ENCODE measurements around the gene ETF1.
"Not testable (repeated sequence)": the region's sequence is repeated elsewhere in the genome, so short reads cannot be mapped to it uniquely, and the experiment has no call there.

The ETF1 gene

GRCh38 chr5:138527170-138527569, 15.9 kb downstream of the ETF1 start:
- DNase-seq = no peak

DNA sequence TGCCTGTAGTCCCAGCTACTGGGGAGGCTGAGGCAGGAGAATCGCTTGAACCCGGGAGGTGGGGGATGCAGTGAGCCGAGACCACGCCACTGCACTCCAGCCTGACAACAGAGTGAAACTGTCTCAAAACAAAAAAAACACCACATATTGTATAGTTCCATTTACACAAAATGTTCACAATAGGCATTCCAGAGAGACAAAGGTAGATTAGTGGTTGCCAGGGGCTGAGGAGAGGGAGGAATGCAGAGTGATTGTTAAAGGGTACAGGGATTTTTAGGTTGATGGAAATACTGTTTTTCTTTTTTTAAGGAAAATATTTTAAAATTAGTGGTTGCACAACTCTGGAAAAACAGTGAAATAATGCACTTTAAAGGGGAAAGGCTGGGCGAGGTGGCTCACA, 19.6 kb downstream of the ETF1 start:
- DNase-seq = no peak

DNA sequence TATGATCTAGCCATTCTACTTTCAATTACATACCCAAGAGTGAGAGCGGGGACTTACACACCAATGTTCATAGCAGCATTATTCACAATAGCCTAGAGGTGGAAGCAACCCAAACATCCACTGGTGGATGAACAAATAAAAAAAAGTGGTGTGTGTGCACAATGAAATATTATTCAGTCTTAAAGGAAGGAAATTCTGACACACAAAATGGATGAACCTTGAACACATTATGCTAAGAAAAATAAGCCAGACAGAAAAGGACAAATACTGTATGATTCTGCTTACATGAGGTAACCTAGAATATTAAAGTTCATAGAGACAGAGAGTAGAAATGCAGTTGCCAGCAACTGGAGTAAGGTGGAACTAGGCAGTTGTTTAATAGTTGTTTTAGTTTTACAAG, 22.1 kb downstream of the ETF1 start:
- no peak for DNase-seq

GRCh38 chr5:138517437-138517836, 25.6 kb downstream of the ETF1 start:
- DNase-seq = no peak

DNA sequence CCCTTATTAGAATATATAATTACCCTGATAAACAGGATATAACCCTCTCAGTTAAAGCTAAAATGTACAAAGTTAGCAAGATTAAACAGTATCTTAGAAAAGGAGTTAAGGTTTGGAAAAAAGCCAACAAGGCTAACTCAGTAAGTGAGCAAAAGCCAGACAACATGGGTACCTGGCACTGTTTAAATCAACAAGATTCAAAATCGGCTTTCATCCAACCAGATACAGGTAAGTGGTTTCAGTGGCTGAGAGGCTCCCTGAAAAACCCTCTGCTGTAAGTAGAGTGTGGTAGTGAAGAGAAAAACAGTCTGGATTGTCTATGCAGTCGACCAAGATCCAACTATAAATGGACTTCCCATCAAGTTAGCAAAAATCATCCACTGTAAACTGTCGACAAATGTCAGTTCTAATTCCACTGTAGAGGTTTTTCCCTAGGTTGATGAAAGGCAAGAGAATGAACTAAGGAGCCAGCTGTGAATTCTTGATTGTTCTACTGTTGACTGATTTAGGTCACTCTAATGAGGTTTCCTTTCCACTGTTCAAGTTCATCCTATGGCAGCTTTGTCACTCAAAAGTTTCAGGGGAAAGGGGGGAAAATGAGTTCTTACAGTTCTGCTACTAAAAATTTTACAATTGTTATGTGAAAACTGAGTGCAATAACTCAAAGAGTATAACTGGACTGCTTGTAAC, 27.3 kb downstream of the ETF1 start:
- no peak for DNase-seq

GRCh38 chr5:138514021-138514420, 29.0 kb downstream of the ETF1 start:
- DNase-seq = no peak

GRCh38 chr5:138508958-138509357, 34.1 kb downstream of the ETF1 start:
- DNase-seq = no peak

GRCh38 chr5:138507485-138507884, 35.6 kb downstream of the ETF1 start:
- not testable (repeated sequence) for DNase-seq

GRCh38 chr5:138506370-138507306, 36.4 kb downstream of the ETF1 start:
- DNase-seq = no peak

- DNase-seq = no peak
Observed at GRCh38 chr5:138504799-138505198, 38.2 kb downstream of the ETF1 start.

DNA sequence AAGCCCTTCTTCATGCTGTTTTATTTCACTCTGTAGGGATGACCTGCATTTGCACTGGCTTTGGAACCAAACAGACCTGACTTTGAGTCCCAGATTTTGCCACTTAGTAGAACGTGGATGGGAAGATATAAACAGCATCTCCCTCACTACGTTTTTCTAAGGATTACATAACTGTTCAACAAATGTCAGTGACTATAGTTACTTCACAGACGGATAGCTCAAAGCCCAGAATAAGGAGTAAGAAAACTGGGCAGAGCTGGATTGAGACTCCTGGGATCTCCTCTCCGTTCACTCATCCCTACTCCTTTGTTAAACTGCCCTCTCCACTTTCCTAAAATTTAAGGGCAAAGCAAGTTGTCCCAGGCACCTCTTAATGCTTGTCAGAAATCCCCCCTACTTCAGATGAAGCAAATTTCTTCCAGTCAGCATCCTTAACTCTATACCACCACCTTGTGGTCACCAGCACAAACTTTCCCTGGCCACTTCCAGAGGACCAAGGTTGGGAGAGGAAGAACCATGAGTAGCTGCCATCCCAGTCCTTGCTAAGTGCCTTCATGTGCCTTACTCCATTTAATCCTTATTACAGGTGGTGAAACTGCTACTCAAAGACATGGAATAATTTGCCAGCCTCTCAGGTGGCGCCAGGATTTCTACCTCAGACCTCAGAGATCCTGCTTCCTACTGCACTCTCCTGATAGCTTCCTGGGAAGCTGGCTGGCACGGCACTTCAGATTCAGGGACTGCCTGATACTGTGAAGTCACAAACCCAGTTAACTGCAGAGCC, 39.4 kb downstream of the ETF1 start:
- peak; percentile 12 for DNase-seq

- no peak for DNase-seq
Observed at GRCh38 chr5:138502521-138502920, 40.5 kb downstream of the ETF1 start.

DNA sequence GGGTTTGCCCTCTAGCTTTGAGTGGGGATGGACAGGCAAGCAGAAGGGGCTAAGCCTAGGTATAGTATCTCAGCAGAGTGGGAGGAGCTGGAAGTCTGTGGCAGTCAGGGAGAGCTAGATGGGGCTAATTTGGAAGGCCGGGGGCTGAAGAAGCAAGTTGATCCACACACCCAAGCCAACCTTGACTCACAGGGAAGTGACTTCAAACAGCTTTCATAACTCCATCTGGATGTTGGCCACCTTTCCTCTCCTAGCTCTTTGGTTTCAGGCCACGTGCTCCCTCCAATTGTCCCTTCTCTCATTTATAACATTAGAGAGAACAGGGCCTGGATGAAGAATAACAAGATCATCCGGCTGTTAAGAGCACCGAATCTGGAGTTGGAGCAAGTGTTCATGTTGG, 40.9 kb downstream of the ETF1 start:
- no peak for DNase-seq

GRCh38 chr5:138498376-138498775, 44.7 kb downstream of the ETF1 start:
- no peak for DNase-seq

- no peak for DNase-seq
Observed at GRCh38 chr5:138495351-138495750, 47.7 kb downstream of the ETF1 start.

DNA sequence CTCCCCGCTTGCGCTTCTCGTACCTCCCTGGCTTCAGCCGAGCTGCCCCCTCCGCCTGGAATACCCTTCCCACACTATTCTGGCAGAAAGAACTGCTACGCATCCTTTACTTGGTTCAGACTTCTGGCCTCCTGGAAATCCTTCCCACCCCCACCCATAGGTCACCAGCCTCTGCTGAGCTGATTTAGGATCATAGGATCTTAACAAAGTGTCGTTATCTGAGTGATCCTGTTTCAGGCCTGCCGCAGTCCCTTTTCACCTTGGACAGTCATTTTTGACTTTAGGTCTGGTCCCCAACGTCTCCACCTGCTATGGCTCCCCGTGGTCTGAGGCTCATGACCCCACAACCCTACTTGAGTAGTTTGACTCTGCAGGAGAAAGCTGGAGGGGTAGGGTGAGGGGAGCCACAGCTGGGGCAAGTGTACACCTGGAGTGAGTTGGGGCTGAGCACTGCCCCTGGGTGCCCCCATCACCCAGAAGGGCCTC, 50.4 kb downstream of the ETF1 start:
- DNase-seq = no peak

DNA sequence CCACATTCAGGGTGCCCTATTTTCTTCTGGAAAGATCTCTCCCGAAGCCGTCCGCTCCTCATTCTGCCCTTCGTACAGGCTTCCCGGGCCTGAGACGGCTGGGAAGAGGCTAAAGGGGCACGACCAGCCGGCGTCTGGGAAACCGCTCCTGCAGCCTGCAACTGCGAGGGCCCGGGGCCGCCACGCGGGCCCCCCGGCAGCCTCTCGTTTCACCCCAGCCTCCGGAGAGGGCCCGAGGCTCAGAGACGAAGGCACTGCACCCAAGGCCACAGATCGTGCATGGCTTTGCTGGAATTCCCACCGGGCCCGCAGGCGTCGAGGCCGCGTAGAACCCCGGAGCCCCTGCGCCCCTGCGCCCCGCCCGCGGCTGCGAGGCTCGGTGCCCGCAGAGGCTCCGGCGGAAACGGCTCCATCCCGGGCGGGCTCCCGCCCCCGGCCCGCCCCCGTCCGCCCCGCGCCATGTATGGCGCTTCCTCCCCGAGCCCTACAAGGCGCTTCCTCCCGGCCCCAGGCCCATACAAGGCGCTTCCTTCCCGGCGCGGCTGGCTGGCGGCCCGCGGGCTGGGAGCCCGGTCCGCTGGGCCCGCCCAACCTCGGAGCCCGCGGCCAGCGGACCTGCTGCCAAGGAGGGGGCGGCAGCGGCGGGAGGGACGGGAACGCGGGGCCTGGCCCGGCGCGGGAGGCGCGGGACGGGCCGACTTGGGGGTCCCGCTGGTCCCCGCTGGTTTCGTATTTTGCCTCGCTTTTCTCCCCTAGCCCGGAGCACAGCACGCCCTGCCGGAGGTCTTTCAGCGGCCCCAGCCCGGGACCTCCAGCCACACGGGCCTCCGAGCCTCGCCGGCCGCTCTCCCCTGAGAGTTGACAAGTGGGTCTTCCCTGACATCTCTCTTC, 51.1 kb downstream of the ETF1 start:
- DNase-seq = peak; percentile 65

DNA sequence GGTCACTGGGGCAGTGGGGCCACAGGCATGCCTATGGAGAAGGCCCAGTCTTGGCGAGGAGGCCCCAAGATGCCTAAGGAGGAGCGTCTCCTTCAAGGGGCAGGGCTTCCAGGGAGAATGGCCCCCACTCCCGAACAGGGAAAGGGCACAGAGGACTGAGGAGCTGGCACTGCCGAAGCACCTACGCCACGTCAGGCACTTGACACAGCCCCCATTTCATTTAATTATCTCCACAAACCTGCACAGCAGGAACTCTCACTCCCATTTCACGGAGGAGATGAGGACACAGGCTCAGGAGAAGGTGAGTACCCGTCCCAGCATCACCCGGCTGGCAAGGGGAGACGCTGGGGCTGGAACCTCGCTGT, 51.8 kb downstream of the ETF1 start:
- DNase-seq = no peak

GRCh38 chr5:138490648-138491283, 52.3 kb downstream of the ETF1 start:
- DNase-seq = no peak

- DNase-seq = no peak
Observed at GRCh38 chr5:138489683-138490061, 53.4 kb downstream of the ETF1 start.

DNA sequence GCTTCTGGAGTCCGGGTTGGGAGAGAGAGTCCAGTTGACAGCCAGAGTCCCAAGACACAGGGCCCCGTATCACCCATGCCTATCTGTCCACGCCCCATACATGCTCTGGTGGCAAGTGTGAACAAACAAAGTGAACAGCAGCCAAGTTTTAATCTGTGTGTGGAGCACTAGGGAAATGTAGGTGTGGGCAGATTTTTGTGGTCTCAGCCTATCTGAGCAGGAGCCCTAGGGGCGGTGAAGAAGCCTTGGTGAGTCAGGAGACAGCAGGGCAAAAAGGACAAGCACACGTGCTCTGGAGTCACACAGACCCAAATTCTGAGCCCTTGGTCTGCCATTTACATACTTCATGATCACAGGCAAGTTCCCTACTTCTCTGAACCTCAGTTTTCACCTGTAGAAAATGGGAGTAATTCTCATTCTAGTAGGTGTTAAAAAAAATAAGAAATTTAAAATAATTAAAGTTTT, 54.5 kb downstream of the ETF1 start:
- no peak for DNase-seq

DNA sequence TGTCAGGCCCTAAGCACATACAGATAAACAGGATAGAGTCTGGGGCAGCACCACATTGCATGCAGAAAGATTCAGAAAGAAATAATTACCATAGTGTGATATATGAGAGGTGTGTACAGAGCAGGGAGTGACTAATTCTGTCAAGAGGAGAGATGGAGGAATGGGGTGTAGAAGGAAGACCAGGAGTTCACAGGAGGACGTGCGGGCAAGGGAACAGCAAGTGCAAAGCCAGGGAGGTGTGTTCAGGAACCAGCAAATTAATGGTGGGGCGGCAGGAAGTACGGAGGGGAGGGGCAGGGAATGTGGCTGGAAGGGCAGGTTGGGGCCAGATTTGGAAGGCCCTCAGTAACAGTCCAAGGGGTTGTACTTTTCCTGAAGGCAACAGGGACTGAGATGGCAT, 60.4 kb downstream of the ETF1 start:
- no peak for DNase-seq

Data from NCI-H510A (cell line).